PC-9 (cell line): ENCODE measurements around the gene CCDC12.

ENCODE experiments used
- EZH2 ChIP-seq: fragments of 200-600 bp; sonication (generic); IDR thresholded peaks from 2 replicates; pipeline ENCODE4 v1.8.0; 2017; ENCODE audit warnings: antibody characterized with exemption, low read depth
- TF ChIP-seq, protein P1 (sequence below): fragments of 200-600 bp; sonication (generic); conservative IDR thresholded peaks from 2 replicates; pipeline ENCODE4 v1.6.1; 2017; ENCODE audit warnings: mixed run types, antibody characterized with exemption, mild to moderate bottlenecking, moderate library complexity

DNA sequence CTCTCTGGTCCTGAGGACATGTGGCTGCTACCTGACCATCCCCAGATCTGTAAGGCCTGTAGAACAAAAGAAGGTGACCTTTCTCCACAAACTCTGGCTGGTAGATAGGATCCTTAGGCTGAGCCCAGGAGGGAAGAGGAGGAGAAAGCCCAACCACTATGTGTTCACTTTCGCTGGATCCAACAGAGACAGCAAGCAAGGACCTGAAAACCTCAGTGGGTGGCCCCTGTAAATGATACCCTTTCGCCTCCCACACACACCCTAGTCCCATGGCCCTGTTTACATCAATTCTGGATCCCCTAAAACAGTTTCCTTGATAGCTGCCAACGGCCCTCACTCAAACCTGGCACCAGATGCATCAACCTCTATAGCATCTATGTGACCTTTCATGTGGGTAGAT lies 22.4 kb downstream of the CCDC12 start:
- TF ChIP-seq, protein P1, sequence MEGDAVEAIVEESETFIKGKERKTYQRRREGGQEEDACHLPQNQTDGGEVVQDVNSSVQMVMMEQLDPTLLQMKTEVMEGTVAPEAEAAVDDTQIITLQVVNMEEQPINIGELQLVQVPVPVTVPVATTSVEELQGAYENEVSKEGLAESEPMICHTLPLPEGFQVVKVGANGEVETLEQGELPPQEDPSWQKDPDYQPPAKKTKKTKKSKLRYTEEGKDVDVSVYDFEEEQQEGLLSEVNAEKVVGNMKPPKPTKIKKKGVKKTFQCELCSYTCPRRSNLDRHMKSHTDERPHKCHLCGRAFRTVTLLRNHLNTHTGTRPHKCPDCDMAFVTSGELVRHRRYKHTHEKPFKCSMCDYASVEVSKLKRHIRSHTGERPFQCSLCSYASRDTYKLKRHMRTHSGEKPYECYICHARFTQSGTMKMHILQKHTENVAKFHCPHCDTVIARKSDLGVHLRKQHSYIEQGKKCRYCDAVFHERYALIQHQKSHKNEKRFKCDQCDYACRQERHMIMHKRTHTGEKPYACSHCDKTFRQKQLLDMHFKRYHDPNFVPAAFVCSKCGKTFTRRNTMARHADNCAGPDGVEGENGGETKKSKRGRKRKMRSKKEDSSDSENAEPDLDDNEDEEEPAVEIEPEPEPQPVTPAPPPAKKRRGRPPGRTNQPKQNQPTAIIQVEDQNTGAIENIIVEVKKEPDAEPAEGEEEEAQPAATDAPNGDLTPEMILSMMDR: no peak
- TF ChIP-seq EZH2: no peak
